GM21723 (cell line): ENCODE results near the gene GALNT5.

ENCODE experiments used
- ATAC-seq: cut with Tn5 transposase; IDR thresholded peaks from one replicate; pipeline ENCODE4 v1.9.1; 2021; ENCODE audit warnings: mild to moderate bottlenecking, moderate library complexity; ENCODE audit not compliant: unreplicated experiment

Gene GALNT5

GRCh38 chr2:157362627-157363026 is 105.1 kb downstream of the GALNT5 start:
- ATAC-seq = no peak

GRCh38 chr2:157363612-157364101 is 106.2 kb downstream of the GALNT5 start:
- peak; percentile 54 for ATAC-seq
